Measurements from ENCODE around the gene MAP3K15.

The MAP3K15 gene

GRCh38 chrX:19514791-19515614 is at the start of gene MAP3K15:
Gene MAP3K15, minus strand, starts transcription at chrX:19515508. Its CDS starts 247 bp downstream, at chrX:19515261.
- DNase-seq (ENCODE audit: low read depth): no peak

- DNase-seq (ENCODE audit: low read depth): no peak
Measured at GRCh38 chrX:19564606-19565005, 49.3 kb upstream of the MAP3K15 start.

GRCh38 chrX:19563746-19564145 is 48.4 kb upstream of the MAP3K15 start:
- DNase-seq (ENCODE audit: low read depth): no peak

GRCh38 chrX:19563327-19563726 is 48.0 kb upstream of the MAP3K15 start:
- DNase-seq (ENCODE audit: low read depth): no peak

GRCh38 chrX:19560611-19561010 is 45.3 kb upstream of the MAP3K15 start:
- no peak for DNase-seq (ENCODE audit: low read depth)

DNA sequence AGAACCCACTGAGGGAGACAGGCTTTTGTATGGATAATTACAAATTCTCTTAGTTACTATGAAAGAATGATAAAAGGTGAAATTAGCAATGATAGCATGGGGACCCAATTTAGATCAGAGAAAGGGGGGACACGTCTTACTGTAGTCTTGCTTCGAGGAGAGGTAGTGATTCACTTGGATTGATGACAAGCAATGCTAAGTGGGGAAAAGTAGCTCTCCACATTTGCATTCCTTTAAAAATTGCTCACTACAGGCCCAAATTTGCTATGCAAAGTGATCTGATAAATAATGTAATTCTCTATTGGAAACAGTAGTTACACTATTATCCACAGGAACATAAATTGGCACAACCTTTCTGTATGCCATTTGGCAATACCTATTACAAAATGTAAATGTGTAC is 42.5 kb upstream of the MAP3K15 start:
- no peak for DNase-seq (ENCODE audit: low read depth)

DNA sequence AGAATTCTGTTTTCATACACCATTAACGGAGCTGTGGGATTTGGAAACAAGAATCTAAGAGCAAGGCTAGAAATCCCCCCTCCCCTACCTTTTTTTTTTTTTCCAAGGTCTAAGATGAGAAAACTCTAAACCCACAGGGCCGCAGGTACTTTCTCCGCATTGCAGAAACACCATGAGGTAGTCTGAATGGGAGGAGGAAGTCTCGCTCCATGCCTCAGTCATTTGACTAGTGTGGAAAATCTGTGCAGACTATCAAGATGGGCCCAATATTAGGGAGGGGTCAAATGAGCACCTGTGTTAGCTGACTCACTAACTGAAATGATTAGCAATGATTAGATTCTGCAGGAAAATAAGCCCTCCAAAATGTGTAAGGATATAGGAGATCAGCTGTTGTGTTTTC is 40.9 kb upstream of the MAP3K15 start:
- DNase-seq (ENCODE audit: low read depth): no peak

- no peak for DNase-seq (ENCODE audit: low read depth)
Measured at GRCh38 chrX:19555683-19556082, 40.4 kb upstream of the MAP3K15 start.

DNA sequence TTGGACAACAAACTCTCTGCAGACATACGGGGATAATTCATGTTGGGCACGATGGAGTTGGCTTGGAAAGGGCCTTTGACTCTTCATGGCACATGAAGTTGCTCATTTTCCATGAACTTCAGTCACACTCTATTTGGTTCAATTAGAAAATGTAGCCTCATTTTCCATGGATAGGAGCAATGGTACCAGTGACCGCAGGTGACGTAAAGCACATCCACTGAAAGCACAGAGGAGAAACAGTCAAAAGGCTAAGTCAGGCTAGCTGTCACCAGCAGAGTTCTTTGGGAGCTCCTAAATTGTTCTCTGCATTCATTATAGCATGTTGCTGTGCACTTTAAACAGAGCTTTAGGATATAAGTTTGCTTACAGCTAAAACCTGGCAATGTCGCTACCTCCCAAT is 39.9 kb upstream of the MAP3K15 start:
- no peak for DNase-seq (ENCODE audit: low read depth)

- DNase-seq (ENCODE audit: low read depth): peak; percentile 16
Measured at GRCh38 chrX:19554786-19555185, 39.5 kb upstream of the MAP3K15 start.

- DNase-seq (ENCODE audit: low read depth): no peak
Measured at GRCh38 chrX:19552793-19553192, 37.5 kb upstream of the MAP3K15 start.

DNA sequence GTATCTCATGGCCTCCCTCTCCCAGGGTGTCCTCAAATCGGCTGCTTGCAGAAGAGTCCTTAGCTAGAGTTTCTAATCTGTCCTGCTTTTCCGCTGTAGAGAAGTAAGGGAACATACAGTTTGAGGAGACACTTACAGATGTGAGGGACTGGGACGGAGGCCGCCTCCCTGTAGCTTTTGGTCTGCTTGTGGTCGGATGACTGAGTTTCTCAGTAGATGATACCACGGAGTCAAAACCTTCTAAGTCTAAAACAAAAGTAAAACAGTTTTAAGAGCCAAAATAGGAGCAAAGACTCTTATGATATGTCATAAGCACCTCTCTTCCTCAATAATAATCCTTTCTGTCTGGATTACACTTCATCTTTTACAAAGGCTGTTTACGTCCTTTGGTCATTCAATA is 34.5 kb upstream of the MAP3K15 start:
- DNase-seq (ENCODE audit: low read depth): no peak

- no peak for DNase-seq (ENCODE audit: low read depth)
Measured at GRCh38 chrX:19548934-19549333, 33.6 kb upstream of the MAP3K15 start.

DNA sequence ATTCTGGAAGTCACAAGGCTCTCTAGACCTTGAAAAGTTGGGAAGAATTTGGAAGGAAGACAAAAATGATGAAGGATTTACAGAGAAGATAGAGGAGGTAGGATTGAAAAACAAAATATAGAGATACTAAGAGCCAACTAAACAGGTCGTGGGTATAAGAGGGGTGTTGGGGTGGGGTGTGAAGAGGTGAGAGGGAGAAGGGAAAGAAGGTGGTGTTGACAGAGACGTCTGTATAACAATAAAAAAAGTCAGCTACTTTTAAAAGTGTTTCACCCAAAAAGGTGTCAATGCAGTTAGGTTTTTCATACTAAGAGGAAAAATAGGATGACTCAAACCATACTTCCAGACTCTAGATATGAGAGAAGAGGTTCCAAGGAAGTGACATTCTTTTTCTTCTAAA is 33.0 kb upstream of the MAP3K15 start:
- no peak for DNase-seq (ENCODE audit: low read depth)

GRCh38 chrX:19545651-19546050 is 30.3 kb upstream of the MAP3K15 start:
- DNase-seq (ENCODE audit: low read depth): no peak

DNA sequence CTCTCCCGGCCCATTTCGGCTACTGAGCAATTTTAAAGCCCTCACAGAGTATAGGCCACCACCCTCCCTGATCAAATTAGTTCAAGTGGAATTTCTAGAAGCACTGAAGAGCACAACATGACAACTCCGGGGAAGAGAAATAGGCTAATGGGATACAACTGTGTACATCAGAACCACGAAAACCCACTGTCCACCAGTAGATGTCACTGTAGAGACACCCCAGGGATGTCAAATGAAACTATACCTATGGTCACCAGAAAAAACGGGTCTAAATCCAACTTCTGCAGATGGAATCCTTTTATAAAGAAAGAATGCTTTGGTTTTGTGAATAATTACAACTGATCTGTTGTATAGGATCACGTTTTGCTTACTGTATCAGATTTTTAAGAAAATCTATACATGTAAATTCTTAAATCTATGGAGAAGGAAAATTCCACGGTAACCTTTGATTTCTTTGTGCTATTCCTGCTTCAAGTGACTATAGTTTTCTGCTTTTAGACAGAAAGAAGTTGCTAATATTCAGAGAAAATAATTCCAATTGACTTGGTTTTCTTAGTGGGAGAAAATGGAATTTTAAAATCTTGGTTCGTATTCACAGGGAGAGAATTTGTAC is 29.5 kb upstream of the MAP3K15 start:
- no peak for DNase-seq (ENCODE audit: low read depth)

DNA sequence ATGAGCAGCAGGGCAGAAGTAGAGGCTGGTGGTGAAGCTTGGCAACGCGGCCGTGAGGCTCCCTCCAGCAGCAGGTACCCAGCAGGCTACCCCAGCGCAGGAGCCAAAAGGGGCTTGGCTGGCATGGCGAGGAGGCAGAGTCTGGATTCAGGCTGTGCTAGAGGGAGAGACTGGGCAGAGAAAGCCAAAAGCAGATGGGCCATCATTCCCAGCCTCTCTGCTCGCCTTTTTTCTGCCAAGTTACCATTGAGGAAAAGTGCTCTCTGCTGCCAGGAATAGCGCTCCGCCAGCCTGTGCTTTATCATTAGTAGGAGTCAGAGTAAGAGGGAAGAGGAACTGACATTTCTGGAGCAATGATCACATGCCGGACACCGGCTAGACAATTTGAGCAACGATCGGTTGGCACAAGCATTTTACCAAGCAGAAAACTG is 28.7 kb upstream of the MAP3K15 start:
- DNase-seq (ENCODE audit: low read depth): no peak

DNA sequence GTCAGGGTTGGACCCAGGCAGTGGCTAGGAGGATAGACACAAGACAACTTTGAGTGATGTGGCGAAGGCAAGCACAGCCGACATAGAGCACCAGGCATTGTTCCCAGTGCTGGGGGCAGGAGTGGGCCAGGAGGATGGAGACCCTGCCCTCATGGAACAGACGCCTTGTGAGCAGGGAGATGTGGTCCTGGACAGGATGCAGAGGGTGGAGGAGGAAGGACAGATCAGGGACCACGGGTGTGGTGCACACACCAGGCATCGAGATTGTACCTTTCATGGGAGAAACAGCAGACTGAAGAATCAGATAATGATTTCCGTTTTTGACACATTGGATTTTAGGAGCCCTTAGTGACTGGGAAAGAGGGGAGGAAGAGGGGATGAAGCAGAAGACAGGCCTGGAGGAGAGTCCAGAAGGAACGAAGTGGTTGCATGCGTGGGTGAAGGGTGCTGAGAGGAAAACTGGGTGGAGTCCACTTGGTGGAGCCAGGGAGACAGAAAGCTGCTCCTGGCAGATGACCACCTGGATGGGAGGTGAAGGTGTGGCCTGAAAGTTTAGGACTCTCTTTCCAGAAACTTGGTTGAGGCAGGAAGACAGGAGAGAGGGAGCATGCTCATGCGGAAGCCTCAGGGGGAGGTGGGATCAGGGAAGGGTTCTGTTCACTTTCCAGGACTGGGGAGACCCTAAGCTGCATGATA is 27.9 kb upstream of the MAP3K15 start:
- no peak for DNase-seq (ENCODE audit: low read depth)

GRCh38 chrX:19541931-19542330 is 26.6 kb upstream of the MAP3K15 start:
- no peak for DNase-seq (ENCODE audit: low read depth)

GRCh38 chrX:19541196-19541595 is 25.9 kb upstream of the MAP3K15 start:
- no peak for DNase-seq (ENCODE audit: low read depth)

DNA sequence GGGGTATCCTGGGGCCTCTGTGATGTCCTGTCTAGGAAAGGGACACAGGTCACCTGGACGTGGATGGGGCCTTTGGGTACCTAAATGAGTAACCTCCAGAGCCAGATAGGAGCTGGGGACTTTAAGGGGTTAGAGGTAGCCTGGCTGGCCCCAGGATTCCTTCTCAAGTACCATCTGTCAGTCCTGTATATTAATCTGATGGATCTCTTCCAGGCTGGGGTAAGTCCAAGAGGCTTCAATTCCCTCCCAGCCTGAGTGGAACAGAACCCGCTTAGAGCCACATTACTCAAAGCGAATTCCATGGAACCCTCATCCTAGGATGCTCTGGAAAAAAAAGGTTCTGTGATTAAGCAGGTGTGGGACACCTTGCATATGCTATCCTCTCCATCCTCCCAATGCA is 24.8 kb upstream of the MAP3K15 start:
- no peak for DNase-seq (ENCODE audit: low read depth)

DNA sequence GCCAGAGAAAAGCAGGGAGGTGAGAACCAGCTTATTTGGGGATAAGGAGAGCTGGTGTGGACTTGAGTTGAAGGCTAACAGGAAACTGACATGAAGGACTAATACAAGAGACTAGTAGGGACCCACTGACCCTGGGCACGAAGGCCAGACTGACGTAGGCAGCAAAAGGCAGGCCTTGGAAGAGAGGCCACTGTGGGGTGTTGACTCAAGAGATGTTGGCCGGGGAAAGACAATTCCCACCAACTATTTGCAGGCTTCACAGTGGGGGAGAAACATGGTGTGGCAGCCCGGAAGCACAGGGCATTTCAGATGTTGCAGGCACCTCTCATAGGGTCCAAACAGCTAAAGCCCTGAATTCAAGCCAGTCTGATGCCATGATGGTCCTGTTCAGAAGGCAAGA is 24.4 kb upstream of the MAP3K15 start:
- no peak for DNase-seq (ENCODE audit: low read depth)

DNA sequence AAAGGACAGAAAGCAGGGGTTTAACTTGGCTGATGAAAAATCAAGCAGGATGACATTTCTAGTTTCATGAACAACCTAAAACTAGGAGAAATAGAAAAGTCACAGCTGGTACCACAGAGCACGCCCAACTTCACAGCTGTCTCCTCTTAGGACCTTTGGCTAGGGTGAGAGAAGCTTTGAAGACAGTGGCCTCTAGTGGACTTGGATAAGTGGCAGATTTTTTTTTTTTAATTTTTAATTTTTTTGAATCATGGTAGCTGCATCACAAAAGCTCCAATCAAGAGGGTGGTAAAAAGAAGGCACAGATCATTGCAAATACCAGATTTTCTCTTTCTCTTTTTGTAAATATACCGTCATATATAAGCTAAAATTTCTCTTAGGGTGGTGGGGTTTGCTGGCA is 20.2 kb upstream of the MAP3K15 start:
- DNase-seq (ENCODE audit: low read depth): no peak
